ENCODE results near the gene FAM83G.
"Not testable (repeated sequence)": the region's sequence is repeated elsewhere in the genome, so short reads cannot be mapped to it uniquely, and the experiment has no call there.

DNA sequence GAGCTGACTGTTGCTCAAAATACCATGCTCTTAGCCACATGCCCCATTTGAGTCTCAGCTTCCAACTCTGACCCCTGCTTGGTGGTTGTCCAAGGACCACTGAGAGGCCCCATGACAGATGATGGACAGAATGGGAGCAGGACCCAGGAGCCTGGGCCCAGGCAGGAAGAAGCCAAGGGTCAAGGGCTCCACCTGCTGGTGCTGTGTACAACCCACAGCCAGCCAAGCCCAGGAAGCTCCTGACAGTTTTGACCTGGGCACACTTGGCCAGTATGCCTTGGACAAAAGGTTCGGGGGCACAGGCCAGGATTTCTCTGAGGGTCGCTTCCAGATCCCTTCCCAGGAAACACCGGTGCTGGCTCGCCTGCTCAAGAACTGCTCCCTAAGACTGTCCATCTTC, 27.2 kb upstream of the FAM83G start:
- TF ChIP-seq, protein P1, sequence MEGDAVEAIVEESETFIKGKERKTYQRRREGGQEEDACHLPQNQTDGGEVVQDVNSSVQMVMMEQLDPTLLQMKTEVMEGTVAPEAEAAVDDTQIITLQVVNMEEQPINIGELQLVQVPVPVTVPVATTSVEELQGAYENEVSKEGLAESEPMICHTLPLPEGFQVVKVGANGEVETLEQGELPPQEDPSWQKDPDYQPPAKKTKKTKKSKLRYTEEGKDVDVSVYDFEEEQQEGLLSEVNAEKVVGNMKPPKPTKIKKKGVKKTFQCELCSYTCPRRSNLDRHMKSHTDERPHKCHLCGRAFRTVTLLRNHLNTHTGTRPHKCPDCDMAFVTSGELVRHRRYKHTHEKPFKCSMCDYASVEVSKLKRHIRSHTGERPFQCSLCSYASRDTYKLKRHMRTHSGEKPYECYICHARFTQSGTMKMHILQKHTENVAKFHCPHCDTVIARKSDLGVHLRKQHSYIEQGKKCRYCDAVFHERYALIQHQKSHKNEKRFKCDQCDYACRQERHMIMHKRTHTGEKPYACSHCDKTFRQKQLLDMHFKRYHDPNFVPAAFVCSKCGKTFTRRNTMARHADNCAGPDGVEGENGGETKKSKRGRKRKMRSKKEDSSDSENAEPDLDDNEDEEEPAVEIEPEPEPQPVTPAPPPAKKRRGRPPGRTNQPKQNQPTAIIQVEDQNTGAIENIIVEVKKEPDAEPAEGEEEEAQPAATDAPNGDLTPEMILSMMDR (IDR thresholded peaks at IDR 0.05): not testable (repeated sequence)
- TF ChIP-seq POLR2A (IDR thresholded peaks at IDR 0.05): not testable (repeated sequence)
